ENCODE results near the gene LINS1. TPM values are rescaled to one million over a fixed set of nuclear protein-coding genes. Genes with fewer than 3 reads are reported as not detected.
A peak's percentile ranks its signal among the peaks of the same experiment; 100 is the strongest.

Gene LINS1
- total and polyA plus RNA-seq, 12 donors = 4.7 to 12.2 (median 6.9) TPM

GRCh38 chr15:100531204-100531603 lies 70.8 kb downstream of the LINS1 start:
- ATAC-seq (no peak), DNase-seq (no peak)
- Histone ChIP-seq H3K27ac (no peak overlapping the region), H3K36me3 (no peaks in the 10 kb centered on the region), H3K4me1 (peaks cover 0 to 5% (median 0%) of the 10 kb centered on the region in 9 donors), H3K9me3 (no peaks in the 10 kb centered on the region), H3K27me3 (peaks cover 0 to 22% (median 13%) of the 10 kb centered on the region in 7 donors), H3K4me3 (no peak overlapping the region)
- WGBS, 2 donors = 76 to 84% methylated on average over 4 of the region's 4 CpGs
- no peak for TF ChIP-seq CTCF (IDR thresholded peaks at IDR 0.05)
- intact Hi-C loops (cut with DNase I) = loop anchor here in 1 of 10 donors (10.0 kb wide), 1 partner anchor 56 kb away; no protein-coding TSS in a partner anchor

- peaks cover 0 to 7% (median 0%) of the 10 kb centered on the region in 9 donors for H3K4me1 ChIP-seq
- ATAC-seq = no peak
- no peak overlapping the region for H3K4me3 ChIP-seq
- H3K36me3 ChIP-seq = no peaks in the 10 kb centered on the region
- DNase-seq = no peak
- intact Hi-C loops (cut with DNase I) = no loop called here
- no peak for TF ChIP-seq CTCF (IDR thresholded peaks at IDR 0.05)
- WGBS, 2 donors = 82 to 83% methylated on average over 2 of the region's 2 CpGs
- no peaks in the 10 kb centered on the region for H3K9me3 ChIP-seq
- H3K27ac ChIP-seq = no peak overlapping the region
- peaks cover 0 to 22% (median 13%) of the 10 kb centered on the region in 7 donors for H3K27me3 ChIP-seq
Observed at GRCh38 chr15:100529556-100529955, 72.4 kb downstream of the LINS1 start.

- ATAC-seq (no peak), DNase-seq (no peak)
- WGBS, 2 donors = 79 to 83% methylated on average over 10 of the region's 10 CpGs
- Histone ChIP-seq H3K9me3 (no peaks in the 10 kb centered on the region), H3K27me3 (peaks cover 0 to 22% (median 13%) of the 10 kb centered on the region in 7 donors), H3K4me3 (no peak within 1 kb of the TSS), H3K36me3 (no peaks in the 10 kb centered on the region), H3K27ac (no peak within 1 kb of the TSS), H3K4me1 (peaks cover 0 to 7% (median 0%) of the 10 kb centered on the region in 9 donors)
- intact Hi-C loops (cut with DNase I) = no loop called here
- TF ChIP-seq CTCF (IDR thresholded peaks at IDR 0.05) = no peak
Observed at GRCh38 chr15:100528833-100529428, 73.1 kb downstream of the LINS1 start, which contains the start of gene CERS3. CERS3 (minus strand) TSS chr15:100528950; CDS start chr15:100501849, 27,101 bp downstream.

GRCh38 chr15:100526027-100526481 lies 75.9 kb downstream of the LINS1 start:
- Histone ChIP-seq H3K36me3 (no peaks in the 10 kb centered on the region), H3K4me3 (no peak overlapping the region), H3K27ac (no peak overlapping the region), H3K27me3 (peaks cover 0 to 5% (median 0%) of the 10 kb centered on the region in 7 donors), H3K9me3 (peaks cover 0 to 10% (median 0%) of the 10 kb centered on the region in 11 donors), H3K4me1 (peaks cover 0 to 7% (median 5%) of the 10 kb centered on the region in 9 donors)
- DNase-seq = peak; percentile 27 to 63
- no peak for TF ChIP-seq CTCF (IDR thresholded peaks at IDR 0.05)
- ATAC-seq = peak; percentile 52 to 99 (median 88)
- WGBS, 2 donors = 45 to 54% methylated on average over 6 of the region's 6 CpGs
- intact Hi-C loops (cut with DNase I) = no loop called here
